ENCODE data around the gene RGMA.
"Not testable (repeated sequence)": the region's sequence is repeated elsewhere in the genome, so short reads cannot be mapped to it uniquely, and the experiment has no call there.

RGMA gene

DNA sequence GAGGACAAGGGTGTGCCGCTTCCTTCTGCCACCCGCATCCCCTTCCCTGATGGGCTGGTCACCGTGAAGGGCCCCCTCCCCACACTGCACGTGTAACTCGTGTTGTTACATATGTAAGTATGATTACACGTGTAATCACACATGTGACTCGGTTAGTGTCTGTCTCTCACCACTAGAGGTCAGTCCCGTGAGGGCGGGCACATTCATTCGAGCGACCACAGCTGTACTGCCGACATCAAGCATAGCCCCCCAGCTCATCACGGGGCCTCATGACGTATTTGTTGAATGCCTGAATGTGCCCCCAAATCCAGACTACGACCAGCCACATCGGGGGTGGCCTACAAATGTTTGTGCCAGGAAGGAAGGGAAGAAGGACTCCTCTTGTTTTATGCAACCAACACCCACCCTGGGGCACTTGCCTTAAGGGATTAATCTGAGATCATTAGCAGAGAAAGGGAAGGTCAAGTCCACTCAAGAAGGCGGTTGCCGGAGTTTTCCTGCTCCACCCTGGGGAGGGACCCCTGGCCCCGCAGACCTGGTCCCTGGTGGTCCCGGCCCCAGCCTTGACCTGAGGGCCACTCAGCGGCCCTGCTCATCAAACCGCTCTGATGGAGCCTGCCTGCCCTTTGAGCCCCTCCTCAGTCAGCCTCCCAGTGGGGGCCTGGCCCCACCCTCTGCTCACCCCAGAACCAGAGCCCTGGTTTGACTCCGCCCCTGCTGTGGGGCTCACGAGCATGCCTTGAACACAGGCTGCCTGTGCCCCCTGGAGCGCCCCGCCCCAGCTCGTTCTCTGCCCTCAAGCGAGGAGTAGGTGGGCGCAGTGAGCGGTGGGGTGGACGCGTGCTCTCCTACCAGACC is 52.8 kb downstream of the RGMA start:
- H3K27me3 ChIP-seq (ENCODE audit: control insufficient read depth, insufficient read depth, low read length): no peaks in the 10 kb centered on the region
- no peak overlapping the region for H3K27ac ChIP-seq (ENCODE audit: low read length)
- no peaks in the 10 kb centered on the region for H3K36me3 ChIP-seq (ENCODE audit: control insufficient read depth, low read depth, low read length)
- no peaks in the 10 kb centered on the region for H3K4me1 ChIP-seq (ENCODE audit: control insufficient read depth, low read depth, low read length)
- H3K9me3 ChIP-seq (ENCODE audit: control insufficient read depth, low read depth, low read length): no peaks in the 10 kb centered on the region
- H3K9ac ChIP-seq (ENCODE audit: low read length): no peak overlapping the region
- no peak overlapping the region for H3K4me3 ChIP-seq (ENCODE audit: low read length)

- H3K9me3 ChIP-seq (ENCODE audit: control insufficient read depth, low read depth, low read length): no peaks in the 10 kb centered on the region
- no peak overlapping the region for H3K9ac ChIP-seq (ENCODE audit: low read length)
Observed at GRCh38 chr15:93035092-93035915, 53.7 kb downstream of the RGMA start.

DNA sequence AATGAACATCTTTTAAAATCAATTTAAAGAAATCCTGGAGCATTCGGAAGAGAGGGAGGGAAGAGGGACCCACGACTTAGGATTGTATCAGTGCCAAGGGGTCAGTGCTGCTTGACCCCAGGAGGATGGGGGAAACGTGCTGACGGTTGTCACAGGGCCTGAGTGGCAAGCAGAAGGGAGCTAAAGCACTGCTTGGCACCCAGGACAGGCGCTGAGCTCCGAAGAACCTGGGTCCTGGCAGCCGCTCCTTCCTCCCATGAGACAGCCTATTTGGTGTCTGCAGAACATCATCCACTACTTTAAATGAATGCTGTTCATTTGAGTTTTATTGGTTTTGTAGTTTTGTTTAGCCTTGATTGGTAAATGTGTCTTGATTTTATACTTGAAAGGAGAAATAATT is 54.5 kb downstream of the RGMA start:
- Histone ChIP-seq H3K27ac (ENCODE audit: low read length) (no peak overlapping the region), H3K4me3 (ENCODE audit: low read length) (no peak overlapping the region), H3K4me1 (ENCODE audit: control insufficient read depth, low read depth, low read length) (no peaks in the 10 kb centered on the region), H3K27me3 (ENCODE audit: control insufficient read depth, insufficient read depth, low read length) (no peaks in the 10 kb centered on the region), H3K9me3 (ENCODE audit: control insufficient read depth, low read depth, low read length) (no peaks in the 10 kb centered on the region), H3K36me3 (ENCODE audit: control insufficient read depth, low read depth, low read length) (no peaks in the 10 kb centered on the region), H3K9ac (ENCODE audit: low read length) (no peak overlapping the region)

More at GRCh38 chr15:93035092-93035915, 53.7 kb downstream of the RGMA start:
- Histone ChIP-seq H3K27me3 (ENCODE audit: control insufficient read depth, insufficient read depth, low read length) (no peaks in the 10 kb centered on the region), H3K27ac (ENCODE audit: low read length) (no peak overlapping the region), H3K36me3 (ENCODE audit: control insufficient read depth, low read depth, low read length) (no peaks in the 10 kb centered on the region), H3K4me3 (ENCODE audit: low read length) (no peak overlapping the region), H3K4me1 (ENCODE audit: control insufficient read depth, low read depth, low read length) (no peaks in the 10 kb centered on the region)

DNA sequence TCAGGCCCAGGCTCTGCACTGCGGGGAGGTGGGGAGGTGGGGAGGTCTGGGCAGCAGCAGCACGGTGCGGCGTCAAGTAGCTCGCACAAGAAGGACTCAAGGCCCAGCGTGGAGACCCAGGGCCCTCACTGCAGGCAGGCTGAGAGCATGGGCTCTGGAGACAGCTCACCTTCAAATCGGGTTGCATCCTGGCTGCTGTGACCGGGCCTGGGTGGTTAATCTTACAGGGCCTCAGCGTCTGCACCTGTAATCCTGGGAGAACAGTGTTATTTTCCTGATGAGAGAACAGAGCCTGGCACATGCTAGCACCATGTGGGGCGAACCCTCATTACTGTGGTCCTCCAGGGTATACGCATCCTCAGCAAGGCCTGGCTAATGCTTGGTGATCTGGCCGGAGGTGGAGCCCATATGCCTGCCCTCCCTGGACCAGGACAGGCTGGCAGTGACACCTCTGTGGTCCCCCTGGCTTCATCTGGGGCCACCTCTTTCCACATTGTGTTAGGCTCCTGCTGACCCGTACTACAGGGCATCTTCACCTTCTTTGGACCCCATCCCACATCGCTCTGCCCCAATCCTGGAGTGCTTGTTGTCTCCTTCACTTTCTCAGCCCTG is 55.5 kb downstream of the RGMA start:
- H3K36me3 ChIP-seq (ENCODE audit: control insufficient read depth, low read depth, low read length): no peaks in the 10 kb centered on the region
- no peak overlapping the region for H3K4me3 ChIP-seq (ENCODE audit: low read length)
- H3K9me3 ChIP-seq (ENCODE audit: control insufficient read depth, low read depth, low read length): no peaks in the 10 kb centered on the region
- H3K27me3 ChIP-seq (ENCODE audit: control insufficient read depth, insufficient read depth, low read length): no peaks in the 10 kb centered on the region
- no peaks in the 10 kb centered on the region for H3K4me1 ChIP-seq (ENCODE audit: control insufficient read depth, low read depth, low read length)
- H3K27ac ChIP-seq (ENCODE audit: low read length): no peak overlapping the region
- H3K9ac ChIP-seq (ENCODE audit: low read length): no peak overlapping the region

GRCh38 chr15:93032515-93033206 is 56.4 kb downstream of the RGMA start:
- H3K4me3 ChIP-seq (ENCODE audit: low read length); H3K36me3 ChIP-seq (ENCODE audit: control insufficient read depth, low read depth, low read length); H3K27ac ChIP-seq (ENCODE audit: low read length); H3K4me1 ChIP-seq (ENCODE audit: control insufficient read depth, low read depth, low read length); H3K9me3 ChIP-seq (ENCODE audit: control insufficient read depth, low read depth, low read length); H3K9ac ChIP-seq (ENCODE audit: low read length); H3K27me3 ChIP-seq (ENCODE audit: control insufficient read depth, insufficient read depth, low read length): not testable (repeated sequence)

- not testable (repeated sequence) for H3K27me3 ChIP-seq (ENCODE audit: control insufficient read depth, insufficient read depth, low read length); H3K9ac ChIP-seq (ENCODE audit: low read length)
Observed at GRCh38 chr15:93031557-93032384, 57.2 kb downstream of the RGMA start.

DNA sequence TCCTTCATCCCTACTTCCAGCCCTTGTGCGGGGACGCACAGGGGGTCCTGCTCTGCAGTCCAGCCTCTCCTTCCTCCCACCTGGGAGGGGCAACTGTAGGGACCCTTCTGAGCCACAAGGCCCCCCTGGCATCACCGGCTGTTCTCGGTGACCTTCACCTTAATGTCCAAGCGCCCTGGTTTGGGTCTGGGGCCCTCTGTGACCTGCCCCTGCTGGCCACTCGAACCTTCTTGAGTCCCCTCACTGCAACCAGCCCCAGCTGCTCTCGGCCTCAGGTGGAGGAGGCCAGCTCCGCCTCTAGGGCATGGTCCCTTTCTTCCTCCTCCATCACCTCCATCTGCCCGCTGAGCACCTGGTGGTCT is 57.9 kb downstream of the RGMA start:
- Histone ChIP-seq H3K36me3 (ENCODE audit: control insufficient read depth, low read depth, low read length) (peaks cover 13% of the 10 kb centered on the region), H3K27ac (ENCODE audit: low read length) (no peak overlapping the region), H3K9ac (ENCODE audit: low read length) (no peak overlapping the region), H3K9me3 (ENCODE audit: control insufficient read depth, low read depth, low read length) (no peaks in the 10 kb centered on the region), H3K4me3 (ENCODE audit: low read length) (no peak overlapping the region), H3K27me3 (ENCODE audit: control insufficient read depth, insufficient read depth, low read length) (no peaks in the 10 kb centered on the region), H3K4me1 (ENCODE audit: control insufficient read depth, low read depth, low read length) (no peaks in the 10 kb centered on the region)

More at GRCh38 chr15:93031557-93032384, 57.2 kb downstream of the RGMA start:
- H3K27ac ChIP-seq (ENCODE audit: low read length); H3K4me1 ChIP-seq (ENCODE audit: control insufficient read depth, low read depth, low read length); H3K9me3 ChIP-seq (ENCODE audit: control insufficient read depth, low read depth, low read length); H3K4me3 ChIP-seq (ENCODE audit: low read length); H3K36me3 ChIP-seq (ENCODE audit: control insufficient read depth, low read depth, low read length): not testable (repeated sequence)

DNA sequence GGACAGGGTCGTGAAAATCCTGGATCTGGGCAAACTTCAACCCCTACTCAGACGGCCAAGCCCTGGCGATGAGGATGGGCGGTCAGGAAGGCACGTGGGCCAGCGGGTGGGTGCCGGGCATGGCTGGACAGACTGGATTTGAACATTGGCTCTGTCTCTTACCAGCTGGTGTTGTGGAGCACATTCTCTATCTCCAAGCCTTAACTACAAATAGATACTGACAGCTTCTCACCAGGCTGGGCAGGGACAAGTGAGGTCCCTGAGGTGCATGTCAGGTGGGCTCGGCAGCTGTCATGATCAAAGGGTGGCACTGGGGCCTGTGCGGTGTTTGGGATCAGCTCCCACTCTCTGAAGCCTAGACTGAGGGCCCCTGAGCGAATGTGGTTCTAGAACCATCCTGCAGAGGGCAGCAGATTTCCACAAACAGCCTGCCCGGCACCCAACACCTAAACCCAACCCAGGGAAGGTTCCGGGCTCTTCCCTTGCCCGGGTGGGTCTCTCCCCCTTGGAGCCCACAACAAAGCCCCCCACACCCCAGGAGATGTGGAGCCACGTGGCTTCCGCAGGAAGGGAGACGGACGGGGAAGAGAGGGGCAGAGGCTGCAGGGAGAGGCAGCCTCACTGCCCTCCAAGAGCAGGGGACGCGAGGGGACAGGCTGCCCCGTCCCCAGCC is 58.4 kb downstream of the RGMA start:
- Histone ChIP-seq H3K9me3 (ENCODE audit: control insufficient read depth, low read depth, low read length) (no peaks in the 10 kb centered on the region), H3K9ac (ENCODE audit: low read length) (no peak overlapping the region), H3K36me3 (ENCODE audit: control insufficient read depth, low read depth, low read length) (peaks cover 18% of the 10 kb centered on the region), H3K27me3 (ENCODE audit: control insufficient read depth, insufficient read depth, low read length) (no peaks in the 10 kb centered on the region), H3K4me3 (ENCODE audit: low read length) (no peak overlapping the region), H3K27ac (ENCODE audit: low read length) (no peak overlapping the region), H3K4me1 (ENCODE audit: control insufficient read depth, low read depth, low read length) (no peaks in the 10 kb centered on the region)

- Histone ChIP-seq H3K9ac (ENCODE audit: low read length) (no peak overlapping the region), H3K27me3 (ENCODE audit: control insufficient read depth, insufficient read depth, low read length) (no peaks in the 10 kb centered on the region), H3K9me3 (ENCODE audit: control insufficient read depth, low read depth, low read length) (no peaks in the 10 kb centered on the region), H3K4me3 (ENCODE audit: low read length) (no peak overlapping the region), H3K27ac (ENCODE audit: low read length) (no peak overlapping the region), H3K36me3 (ENCODE audit: control insufficient read depth, low read depth, low read length) (peaks cover 24% of the 10 kb centered on the region), H3K4me1 (ENCODE audit: control insufficient read depth, low read depth, low read length) (no peaks in the 10 kb centered on the region)
Observed at GRCh38 chr15:93029836-93030429, 59.1 kb downstream of the RGMA start.

DNA sequence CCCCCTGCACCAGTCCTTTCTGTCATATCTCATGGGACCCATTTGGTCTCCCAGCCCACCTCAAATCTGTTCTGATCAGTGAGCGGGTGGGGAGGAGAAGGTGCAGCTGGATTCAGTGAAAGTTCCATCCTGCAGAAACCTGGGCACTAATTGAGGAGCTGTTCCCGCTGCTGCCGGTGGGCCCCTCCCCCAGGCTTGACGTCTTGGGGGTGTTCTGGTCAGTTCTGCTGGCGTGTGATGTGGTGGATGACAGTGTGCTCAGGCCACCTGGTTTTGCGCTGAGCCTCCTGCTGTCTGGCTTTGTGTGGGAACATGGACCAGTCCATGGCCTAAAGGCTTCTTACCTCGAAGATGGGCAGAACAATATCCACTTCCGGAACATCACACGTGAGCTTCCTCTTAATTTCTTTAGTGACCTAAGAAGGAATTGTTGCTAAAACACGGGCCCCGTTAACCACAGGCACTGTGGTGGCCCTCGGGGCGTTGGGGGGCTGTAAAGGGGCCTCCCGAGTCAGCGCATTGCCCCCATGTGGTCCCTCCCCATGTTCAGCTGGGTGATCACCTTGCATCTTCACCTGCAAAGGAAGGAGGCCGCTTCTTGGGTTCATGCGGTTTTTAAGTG is 59.7 kb downstream of the RGMA start:
- H3K9ac ChIP-seq (ENCODE audit: low read length): no peak overlapping the region
- H3K27me3 ChIP-seq (ENCODE audit: control insufficient read depth, insufficient read depth, low read length): no peaks in the 10 kb centered on the region
- peaks cover 30% of the 10 kb centered on the region for H3K36me3 ChIP-seq (ENCODE audit: control insufficient read depth, low read depth, low read length)
- H3K4me1 ChIP-seq (ENCODE audit: control insufficient read depth, low read depth, low read length): no peaks in the 10 kb centered on the region
- no peak overlapping the region for H3K27ac ChIP-seq (ENCODE audit: low read length)
- no peak overlapping the region for H3K4me3 ChIP-seq (ENCODE audit: low read length)
- no peaks in the 10 kb centered on the region for H3K9me3 ChIP-seq (ENCODE audit: control insufficient read depth, low read depth, low read length)
